NT2/D1 (cell line): ENCODE measurements around the gene GLP1R.

Experiments
- YY1 ChIP-seq: IDR thresholded peaks from 2 replicates; pipeline ENCODE4 v1.6.1; 2011; ENCODE audit not compliant: insufficient read length, insufficient read depth
- ZNF274 ChIP-seq: IDR thresholded peaks from 2 replicates; pipeline ENCODE4 v1.6.1; 2011; ENCODE audit warnings: mild to moderate bottlenecking, low read depth, low read length

- TF ChIP-seq ZNF274 (no peak), YY1 (no peak)
Measured at GRCh38 chr6:39104528-39104927, 55.9 kb downstream of the GLP1R start.
